HCT116 (cell line): ENCODE results near the gene CDH11. TPM values are rescaled to one million over a fixed set of nuclear protein-coding genes. Genes with fewer than 3 reads are reported as not detected.

Experiments used
- ATAC-seq: fragments of 200-7000 bp; cut with Tn5 transposase; 2 replicates; pipeline ENCODE4 v1.9.1; 2020; ENCODE audit warnings: mild to moderate bottlenecking, moderate library complexity
- BruUV-seq: library from RNA; stranded (reverse); fragments of 400-500 nt; replicated peaks from 2 replicates; lab custom pipeline; 2021; lab: Mats Ljungman, UMichigan
- CTCF ChIA-PET: fragments of 300-600 bp; sonication (Branson Sonifier 250); formaldehyde crosslinking; loops from one replicate; lab custom pipeline; 2021; ENCODE audit warnings: antibody characterized with exemption; lab: Charles Lee
- POLR2A ChIA-PET: fragments of 300-600, 350-600 bp; sonication (Branson Sonifier 250); formaldehyde crosslinking; loops from one replicate; lab custom pipeline; 2021; ENCODE audit warnings: antibody characterized with exemption; lab: Charles Lee
- RAD21 ChIA-PET, 2 experiments: fragments of 300-600 bp; sonication (Branson Sonifier 250); formaldehyde crosslinking; loops; one replicate each; lab custom pipeline; 2023; ENCODE audit warnings: low total read pairs in 2 of 2; ENCODE audit not compliant: uncharacterized antibody in 2 of 2, unreplicated experiment in 2 of 2, low non-redundant PET in 1 of 2; lab: Charles Lee
- DNase-seq: peaks from one replicate; pipeline ENCODE4 v3.0.0-alpha.2; 2010; ENCODE audit warnings: low read depth, low spot score
- H2AFZ ChIP-seq: fragments of 200-600 bp; shearing (Covaris generic), sonication (generic); 2 replicates; pipeline ENCODE4 v1.6.1; 2017; ENCODE audit warnings: low read depth, mixed run types, mixed read lengths, antibody characterized with exemption, low read length; ENCODE audit not compliant: poor library complexity, severe bottlenecking
- H3K27ac ChIP-seq: 2 replicates; pipeline ENCODE4 v1.5.1; 2012; ENCODE audit warnings: low read depth, low read length
- H3K27me3 ChIP-seq: fragments of 200-600 bp; sonication (generic); 2 replicates; pipeline ENCODE4 v1.6.1; 2016; ENCODE audit warnings: mixed run types, low read length, mixed read lengths; ENCODE audit not compliant: insufficient read depth
- H3K36me3 ChIP-seq, 2 experiments: fragments of 200-500 bp in 1 of 2; fragments of 200-600 bp in 1 of 2; sonication (Bioruptor generic) in 1 of 2; sonication (generic) in 1 of 2; 2 replicates each; pipeline versions ENCODE4 v1.5.1 to v1.6.1; 2014 to 2016; ENCODE audit warnings: low read length in 2 of 2, inconsistent platforms in 1 of 2, mixed read lengths in 1 of 2, mixed run types in 1 of 2; ENCODE audit not compliant: insufficient read depth in 2 of 2, control insufficient read depth in 1 of 2
- H3K4me1 ChIP-seq, 2 experiments: fragments of 200-600 bp in 1 of 2; sonication (generic) in 1 of 2; 2 replicates each; pipeline versions ENCODE4 v1.5.1 to v1.6.1; 2012 to 2017; ENCODE audit warnings: low read length in 2 of 2, inconsistent platforms in 1 of 2, mild to moderate bottlenecking in 1 of 2, mixed read lengths in 1 of 2, mixed run types in 1 of 2, moderate library complexity in 1 of 2; ENCODE audit not compliant: insufficient read depth in 2 of 2, control insufficient read depth in 1 of 2
- H3K4me2 ChIP-seq: fragments of 200-600 bp; sonication (generic); 2 replicates; pipeline ENCODE4 v1.6.1; 2017; ENCODE audit warnings: mixed run types, low read length, mixed read lengths
- H3K4me3 ChIP-seq, 2 experiments: fragments of 200-600 bp in 1 of 2; sonication (generic) in 1 of 2; replicated peaks in 1 of 2; 2 replicates each; pipeline ENCODE4 v1.5.1; 2011 to 2016; ENCODE audit warnings: low read length in 2 of 2, control low read depth in 1 of 2, low read depth in 1 of 2, mild to moderate bottlenecking in 1 of 2, mixed read lengths in 1 of 2, mixed run types in 1 of 2
- H3K79me2 ChIP-seq: fragments of 200-600 bp; sonication (generic); 2 replicates; pipeline ENCODE4 v1.6.1; 2017; ENCODE audit warnings: mild to moderate bottlenecking, mixed run types, low read length, moderate library complexity, mixed read lengths; ENCODE audit not compliant: insufficient read depth
- H3K9ac ChIP-seq: fragments of 200-600 bp; sonication (generic); 2 replicates; pipeline ENCODE4 v1.6.1; 2016; ENCODE audit warnings: low read length, mixed read lengths
- H3K9me2 ChIP-seq: fragments of 200-600 bp; sonication (generic), shearing (Covaris generic); 2 replicates; pipeline ENCODE4 v1.6.1; 2017; ENCODE audit warnings: mixed run types, mild to moderate bottlenecking, moderate library complexity; ENCODE audit not compliant: insufficient read depth
- H3K9me3 ChIP-seq, 2 experiments: fragments of 200-500 bp in 1 of 2; fragments of 200-600 bp in 1 of 2; sonication (Bioruptor generic) in 1 of 2; sonication (generic) in 1 of 2; 2 replicates each; pipeline ENCODE4 v1.6.1; 2014 to 2017; ENCODE audit warnings: low read length in 2 of 2, mixed read lengths in 2 of 2, inconsistent platforms in 1 of 2, low read depth in 1 of 2, mild to moderate bottlenecking in 1 of 2, mixed run types in 1 of 2, moderate library complexity in 1 of 2; ENCODE audit not compliant: control insufficient read depth in 1 of 2, insufficient read depth in 1 of 2
- H4K20me1 ChIP-seq: fragments of 200-600 bp; sonication (generic), shearing (Covaris generic); 2 replicates; pipeline ENCODE4 v1.6.1; 2017; ENCODE audit warnings: mixed run types, mild to moderate bottlenecking, moderate library complexity; ENCODE audit not compliant: insufficient read depth
- CEBPB ChIP-seq: IDR thresholded peaks from 2 replicates; pipeline ENCODE4 v1.6.1; 2012; ENCODE audit warnings: low read depth
- EZH2phosphoT487 ChIP-seq: fragments of 200-600 bp; IDR thresholded peaks from 2 replicates; pipeline ENCODE4 v1.6.1; 2018; ENCODE audit warnings: antibody characterized with exemption, borderline replicate concordance
- POLR2AphosphoS5 ChIP-seq: IDR thresholded peaks from 2 replicates; pipeline ENCODE4 v1.6.1; 2011; ENCODE audit warnings: mild to moderate bottlenecking, low read depth, low read length, moderate library complexity
- RAD21 ChIP-seq: IDR thresholded peaks from 2 replicates; pipeline ENCODE4 v1.6.1; 2012; ENCODE audit warnings: low read depth, mild to moderate bottlenecking
- SIN3A ChIP-seq: IDR thresholded peaks from 2 replicates; pipeline ENCODE4 v1.6.1; 2012; ENCODE audit warnings: low read depth
- SRF ChIP-seq: IDR thresholded peaks from 2 replicates; pipeline ENCODE4 v1.6.1; 2012; ENCODE audit warnings: low read depth
- TCF7L2 ChIP-seq: IDR thresholded peaks from 2 replicates; pipeline ENCODE4 v1.7.0; 2011; ENCODE audit warnings: borderline replicate concordance, inconsistent platforms; ENCODE audit not compliant: insufficient read depth, insufficient read length; ENCODE audit errors: extremely low read depth
- YY1 ChIP-seq: IDR thresholded peaks from 2 replicates; pipeline ENCODE4 v1.6.1; 2011; ENCODE audit warnings: low read length, low read depth, moderate library complexity, mild to moderate bottlenecking; ENCODE audit not compliant: insufficient replicate concordance; ENCODE audit errors: extremely low read depth
- intact Hi-C: fragments of 100-400 bp; cut with micrococcal nuclease; formaldehyde crosslinking; loops from 2 replicates; pipeline ENCODE4 v1.10.0; 2022
- total RNA-seq: library from RNA; stranded (reverse); gene quantifications from one replicate; pipeline ENCODE4 v1.2.1, GENCODE V29; 2021; ENCODE audit not compliant: unreplicated experiment
- TF ChIP-seq, protein P1 (sequence below): IDR thresholded peaks from 2 replicates; pipeline ENCODE4 v1.6.1; 2012; ENCODE audit warnings: low read depth
- TF ChIP-seq, protein P2 (sequence below): IDR thresholded peaks from 2 replicates; pipeline ENCODE4 v1.6.1; 2012
- TF ChIP-seq, protein P3 (sequence below): IDR thresholded peaks from 2 replicates; pipeline ENCODE4 v1.6.1; 2011; ENCODE audit warnings: mild to moderate bottlenecking, low read length, moderate library complexity; ENCODE audit not compliant: insufficient replicate concordance; ENCODE audit errors: extremely low read depth
- TF ChIP-seq, protein P4 (sequence below): IDR thresholded peaks from 2 replicates; pipeline ENCODE4 v1.6.1; 2012

Gene CDH11
- total RNA-seq, 1 experiment from 2014 or later, result 0.52 TPM

DNA sequence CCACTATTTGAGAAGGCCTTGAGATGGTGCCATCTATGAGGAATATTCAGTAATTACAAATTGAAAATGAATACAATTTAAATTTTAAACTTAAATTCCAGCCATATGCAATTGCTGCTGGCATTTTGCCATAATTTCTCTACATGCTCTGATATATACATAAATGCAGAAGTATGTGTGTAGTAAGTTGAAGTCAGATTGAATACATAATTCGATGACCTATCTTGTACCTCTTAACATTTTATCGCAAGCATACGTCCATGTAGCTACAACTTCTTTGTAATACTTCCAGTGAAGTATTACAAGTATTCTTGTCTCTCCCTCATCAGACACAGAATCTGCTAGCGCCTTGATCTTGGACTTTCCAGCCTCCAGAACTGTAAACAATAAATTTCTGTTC is 26.0 kb downstream of the CDH11 start:
- ChIA-PET CTCF (no interaction called here), POLR2A (no interaction called here), RAD21 (no interaction called here)
- Histone ChIP-seq H3K4me1 (no peaks in the 10 kb centered on the region), H3K27me3 (no peaks in the 10 kb centered on the region), H4K20me1 (no peaks in the 10 kb centered on the region), H3K4me2 (no peak overlapping the region), H3K9me3 (peaks cover 4 to 5% of the 10 kb centered on the region in 2 experiments; a peak in 2 of 4 replicates), H3K4me3 (no peak overlapping the region), H3K9ac (no peak overlapping the region), H3K27ac (no peak overlapping the region), H3K36me3 (no peaks in the 10 kb centered on the region), H3K79me2 (no peaks in the 10 kb centered on the region), H2AFZ (no peak overlapping the region), H3K9me2 (no peaks in the 10 kb centered on the region)
- TF ChIP-seq SRF, result no peak
- TF ChIP-seq CEBPB, result no peak
- TF ChIP-seq, protein P1, sequence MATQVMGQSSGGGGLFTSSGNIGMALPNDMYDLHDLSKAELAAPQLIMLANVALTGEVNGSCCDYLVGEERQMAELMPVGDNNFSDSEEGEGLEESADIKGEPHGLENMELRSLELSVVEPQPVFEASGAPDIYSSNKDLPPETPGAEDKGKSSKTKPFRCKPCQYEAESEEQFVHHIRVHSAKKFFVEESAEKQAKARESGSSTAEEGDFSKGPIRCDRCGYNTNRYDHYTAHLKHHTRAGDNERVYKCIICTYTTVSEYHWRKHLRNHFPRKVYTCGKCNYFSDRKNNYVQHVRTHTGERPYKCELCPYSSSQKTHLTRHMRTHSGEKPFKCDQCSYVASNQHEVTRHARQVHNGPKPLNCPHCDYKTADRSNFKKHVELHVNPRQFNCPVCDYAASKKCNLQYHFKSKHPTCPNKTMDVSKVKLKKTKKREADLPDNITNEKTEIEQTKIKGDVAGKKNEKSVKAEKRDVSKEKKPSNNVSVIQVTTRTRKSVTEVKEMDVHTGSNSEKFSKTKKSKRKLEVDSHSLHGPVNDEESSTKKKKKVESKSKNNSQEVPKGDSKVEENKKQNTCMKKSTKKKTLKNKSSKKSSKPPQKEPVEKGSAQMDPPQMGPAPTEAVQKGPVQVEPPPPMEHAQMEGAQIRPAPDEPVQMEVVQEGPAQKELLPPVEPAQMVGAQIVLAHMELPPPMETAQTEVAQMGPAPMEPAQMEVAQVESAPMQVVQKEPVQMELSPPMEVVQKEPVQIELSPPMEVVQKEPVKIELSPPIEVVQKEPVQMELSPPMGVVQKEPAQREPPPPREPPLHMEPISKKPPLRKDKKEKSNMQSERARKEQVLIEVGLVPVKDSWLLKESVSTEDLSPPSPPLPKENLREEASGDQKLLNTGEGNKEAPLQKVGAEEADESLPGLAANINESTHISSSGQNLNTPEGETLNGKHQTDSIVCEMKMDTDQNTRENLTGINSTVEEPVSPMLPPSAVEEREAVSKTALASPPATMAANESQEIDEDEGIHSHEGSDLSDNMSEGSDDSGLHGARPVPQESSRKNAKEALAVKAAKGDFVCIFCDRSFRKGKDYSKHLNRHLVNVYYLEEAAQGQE, result no peak
- TF ChIP-seq EZH2phosphoT487, result no peak
- TF ChIP-seq POLR2AphosphoS5, result no peak
- no peak for TF ChIP-seq YY1
- TF ChIP-seq, protein P2, sequence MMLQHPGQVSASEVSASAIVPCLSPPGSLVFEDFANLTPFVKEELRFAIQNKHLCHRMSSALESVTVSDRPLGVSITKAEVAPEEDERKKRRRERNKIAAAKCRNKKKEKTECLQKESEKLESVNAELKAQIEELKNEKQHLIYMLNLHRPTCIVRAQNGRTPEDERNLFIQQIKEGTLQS, result no peak
- TF ChIP-seq, protein P3, sequence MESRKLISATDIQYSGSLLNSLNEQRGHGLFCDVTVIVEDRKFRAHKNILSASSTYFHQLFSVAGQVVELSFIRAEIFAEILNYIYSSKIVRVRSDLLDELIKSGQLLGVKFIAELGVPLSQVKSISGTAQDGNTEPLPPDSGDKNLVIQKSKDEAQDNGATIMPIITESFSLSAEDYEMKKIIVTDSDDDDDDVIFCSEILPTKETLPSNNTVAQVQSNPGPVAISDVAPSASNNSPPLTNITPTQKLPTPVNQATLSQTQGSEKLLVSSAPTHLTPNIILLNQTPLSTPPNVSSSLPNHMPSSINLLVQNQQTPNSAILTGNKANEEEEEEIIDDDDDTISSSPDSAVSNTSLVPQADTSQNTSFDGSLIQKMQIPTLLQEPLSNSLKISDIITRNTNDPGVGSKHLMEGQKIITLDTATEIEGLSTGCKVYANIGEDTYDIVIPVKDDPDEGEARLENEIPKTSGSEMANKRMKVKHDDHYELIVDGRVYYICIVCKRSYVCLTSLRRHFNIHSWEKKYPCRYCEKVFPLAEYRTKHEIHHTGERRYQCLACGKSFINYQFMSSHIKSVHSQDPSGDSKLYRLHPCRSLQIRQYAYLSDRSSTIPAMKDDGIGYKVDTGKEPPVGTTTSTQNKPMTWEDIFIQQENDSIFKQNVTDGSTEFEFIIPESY, result no peak
- no peak for TF ChIP-seq RAD21
- TF ChIP-seq SIN3A, result no peak
- TF ChIP-seq, protein P4, sequence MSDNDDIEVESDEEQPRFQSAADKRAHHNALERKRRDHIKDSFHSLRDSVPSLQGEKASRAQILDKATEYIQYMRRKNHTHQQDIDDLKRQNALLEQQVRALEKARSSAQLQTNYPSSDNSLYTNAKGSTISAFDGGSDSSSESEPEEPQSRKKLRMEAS, result no peak
- no peak for TF ChIP-seq TCF7L2
- ATAC-seq (no peak), DNase-seq (no peak)
- no TSS peak for BruUV-seq
- intact Hi-C loops, result no loop called here
